GM13976 (cell line): ENCODE results near the gene ASS1.

Source experiments
- DNase-seq: peaks from one replicate; pipeline ENCODE4 v3.0.0; 2012; ENCODE audit warnings: low spot score
- in situ Hi-C: fragments of 300-500 bp; cut with MboI; formaldehyde crosslinking; loops from one replicate; pipeline ENCODE4 v1.12.0; 2022; ENCODE audit warnings: low sequenced_read_pairs, mixed read lengths, inconsistent platforms; ENCODE audit not compliant: unreplicated experiment
- TF ChIP-seq, protein P1 (sequence below): IDR thresholded peaks from 2 replicates; pipeline ENCODE4 v1.5.1; 2012; ENCODE audit warnings: borderline replicate concordance, mild to moderate bottlenecking; ENCODE audit not compliant: insufficient read depth; ENCODE audit errors: extremely low read depth, missing control alignments, control extremely low read depth

Gene ASS1

DNA sequence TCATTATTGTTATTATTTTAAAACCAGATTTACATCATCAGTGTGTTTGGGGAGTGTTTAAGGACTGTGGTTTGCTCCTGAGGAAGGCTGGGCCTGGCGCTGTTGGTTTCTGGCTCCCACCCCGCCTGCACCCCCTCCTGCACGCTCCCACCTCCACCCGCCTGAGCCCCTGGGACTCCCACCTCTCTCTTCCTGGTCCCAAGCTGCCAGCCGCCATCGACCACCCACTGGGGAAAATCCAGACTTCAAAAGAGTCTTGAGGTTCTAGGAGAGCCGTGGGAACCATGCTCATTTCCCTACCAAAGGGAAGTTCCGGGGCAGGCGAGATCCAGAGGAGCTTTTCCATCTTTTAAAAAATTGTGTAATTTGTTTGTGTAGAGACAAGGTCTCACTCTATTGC is 99.6 kb downstream of the ASS1 start:
- TF ChIP-seq, protein P1, sequence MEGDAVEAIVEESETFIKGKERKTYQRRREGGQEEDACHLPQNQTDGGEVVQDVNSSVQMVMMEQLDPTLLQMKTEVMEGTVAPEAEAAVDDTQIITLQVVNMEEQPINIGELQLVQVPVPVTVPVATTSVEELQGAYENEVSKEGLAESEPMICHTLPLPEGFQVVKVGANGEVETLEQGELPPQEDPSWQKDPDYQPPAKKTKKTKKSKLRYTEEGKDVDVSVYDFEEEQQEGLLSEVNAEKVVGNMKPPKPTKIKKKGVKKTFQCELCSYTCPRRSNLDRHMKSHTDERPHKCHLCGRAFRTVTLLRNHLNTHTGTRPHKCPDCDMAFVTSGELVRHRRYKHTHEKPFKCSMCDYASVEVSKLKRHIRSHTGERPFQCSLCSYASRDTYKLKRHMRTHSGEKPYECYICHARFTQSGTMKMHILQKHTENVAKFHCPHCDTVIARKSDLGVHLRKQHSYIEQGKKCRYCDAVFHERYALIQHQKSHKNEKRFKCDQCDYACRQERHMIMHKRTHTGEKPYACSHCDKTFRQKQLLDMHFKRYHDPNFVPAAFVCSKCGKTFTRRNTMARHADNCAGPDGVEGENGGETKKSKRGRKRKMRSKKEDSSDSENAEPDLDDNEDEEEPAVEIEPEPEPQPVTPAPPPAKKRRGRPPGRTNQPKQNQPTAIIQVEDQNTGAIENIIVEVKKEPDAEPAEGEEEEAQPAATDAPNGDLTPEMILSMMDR: no peak
- in situ Hi-C loops: no loop called here
- DNase-seq: no peak

DNA sequence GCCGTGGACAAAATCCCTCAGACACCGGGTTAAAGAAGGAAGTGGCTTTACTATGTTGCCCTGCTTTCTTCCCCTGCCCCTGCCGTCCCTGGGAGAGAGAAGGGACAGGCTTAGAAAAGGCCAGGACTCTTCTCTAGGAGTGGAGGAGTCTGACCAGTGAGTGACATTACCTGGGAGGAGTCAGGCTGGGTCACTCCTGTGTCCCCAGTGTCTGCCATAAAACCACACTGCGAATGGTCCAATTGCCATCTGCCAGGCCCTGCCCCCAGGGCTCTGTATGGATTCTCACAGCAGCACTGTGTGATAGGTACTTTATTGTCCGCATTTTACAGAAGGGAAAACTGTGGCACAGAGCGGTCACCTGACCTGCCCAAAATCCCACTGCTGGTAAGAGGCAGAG is 103.3 kb downstream of the ASS1 start:
- TF ChIP-seq, protein P1: no peak
- in situ Hi-C loops: no loop called here

DNA sequence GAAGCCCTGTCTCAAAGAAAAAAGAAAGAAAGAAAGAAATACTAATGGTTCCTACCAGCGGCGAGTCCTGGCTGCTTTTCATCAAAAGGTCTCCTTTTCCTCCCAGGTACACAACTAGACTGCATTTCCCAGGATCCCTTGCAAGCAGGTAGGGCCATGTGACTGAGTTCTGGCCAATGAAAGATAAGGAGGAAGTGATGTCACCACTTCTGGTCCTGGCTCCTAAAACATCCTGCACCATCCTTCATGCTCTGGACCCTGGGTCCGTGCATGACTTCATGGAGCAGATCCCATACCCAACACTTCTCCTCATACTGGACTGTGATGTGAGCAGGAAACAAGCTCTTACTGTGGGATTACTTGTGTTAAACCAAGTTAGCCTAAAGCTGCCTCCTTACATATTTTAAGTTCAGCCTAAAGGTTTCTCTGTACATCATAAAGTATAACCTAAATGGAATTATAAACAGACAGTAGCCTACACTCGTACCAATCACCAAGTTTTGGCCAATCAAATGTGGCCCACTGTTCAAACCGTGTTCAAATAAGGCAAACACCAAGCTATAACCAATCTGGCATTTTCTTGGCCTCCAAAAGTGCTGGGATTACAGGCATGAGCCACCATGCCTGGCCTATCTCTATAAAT is 104.5 kb downstream of the ASS1 start:
- TF ChIP-seq, protein P1: no peak
- no peak for DNase-seq

More for the DNA sequence above, 103.3 kb downstream of the ASS1 start:
- DNase-seq: no peak

More for the DNA sequence above, 104.5 kb downstream of the ASS1 start:
- in situ Hi-C loops: no loop called here
